ENCODE results near the gene MVB12B. TPM values are rescaled to one million over a fixed set of nuclear protein-coding genes. Genes with fewer than 3 reads are reported as not detected.

Gene MVB12B
- total RNA-seq, 1 donor from 2014 or later, result 12.8 TPM

- H3K4me3 ChIP-seq (ENCODE audit: insufficient read depth, low read depth, low read length), result no peak overlapping the region
- no peaks in the 10 kb centered on the region for H3K36me3 ChIP-seq (ENCODE audit: insufficient read depth, low read length)
- no peak for DNase-seq (ENCODE audit: low read depth)
- H3K4me2 ChIP-seq (ENCODE audit: low read length), result no peak overlapping the region
- no peaks in the 10 kb centered on the region for H3K79me2 ChIP-seq (ENCODE audit: insufficient read depth, low read length)
- no peak overlapping the region for H3K9ac ChIP-seq (ENCODE audit: low read length)
- no peaks in the 10 kb centered on the region for H3K9me3 Mint-ChIP-seq (ENCODE audit: unreplicated experiment)
- TF ChIP-seq CTCF (IDR thresholded peaks at IDR 0.05; ENCODE audit: insufficient read depth, low read depth, low read length) (no peak), EZH2 (IDR thresholded peaks at IDR 0.05; ENCODE audit: insufficient read depth, low read length) (no peak)
- H3K27ac ChIP-seq (ENCODE audit: low read depth, low read length), result no peak overlapping the region
- no peaks in the 10 kb centered on the region for H4K20me1 ChIP-seq (ENCODE audit: insufficient read depth, low read length)
- H3K36me3 Mint-ChIP-seq (ENCODE audit: low read depth, unreplicated experiment), result peaks cover 12% of the 10 kb centered on the region
- no peak overlapping the region for H3K27ac Mint-ChIP-seq (ENCODE audit: unreplicated experiment)
- FAIRE-seq, result no peak
- no peak overlapping the region for H3K4me3 Mint-ChIP-seq (ENCODE audit: unreplicated experiment)
- H3K4me1 ChIP-seq (ENCODE audit: insufficient read depth, low read length), result peaks cover 15% of the 10 kb centered on the region
- no peaks in the 10 kb centered on the region for H3K27me3 ChIP-seq (ENCODE audit: insufficient read depth, low read length)
- no peaks in the 10 kb centered on the region for H3K27me3 Mint-ChIP-seq (ENCODE audit: low read depth, unreplicated experiment)
- H2AFZ ChIP-seq (ENCODE audit: low read depth, low read length), result no peak overlapping the region
- H3K4me1 Mint-ChIP-seq (ENCODE audit: low read depth, unreplicated experiment), result peaks cover 14% of the 10 kb centered on the region
- H3K9me3 ChIP-seq (ENCODE audit: insufficient read depth, low read depth, low read length), result no peaks in the 10 kb centered on the region
Measured at GRCh38 chr9:126424511-126424910, 97.9 kb downstream of the MVB12B start.

- Mint-ChIP-seq H3K36me3 (ENCODE audit: low read depth, unreplicated experiment) (peaks cover 5% of the 10 kb centered on the region), H3K4me3 (ENCODE audit: unreplicated experiment) (no peak overlapping the region), H3K27me3 (ENCODE audit: low read depth, unreplicated experiment) (no peaks in the 10 kb centered on the region), H3K4me1 (ENCODE audit: low read depth, unreplicated experiment) (no peaks in the 10 kb centered on the region), H3K9me3 (ENCODE audit: unreplicated experiment) (no peaks in the 10 kb centered on the region), H3K27ac (ENCODE audit: unreplicated experiment) (no peak overlapping the region)
- H3K9me3 ChIP-seq (ENCODE audit: insufficient read depth, low read depth, low read length), result no peaks in the 10 kb centered on the region
- no peak overlapping the region for H3K27ac ChIP-seq (ENCODE audit: low read depth, low read length)
- no peak overlapping the region for H3K9ac ChIP-seq (ENCODE audit: low read length)
- H3K79me2 ChIP-seq (ENCODE audit: insufficient read depth, low read length), result no peaks in the 10 kb centered on the region
- no peak overlapping the region for H2AFZ ChIP-seq (ENCODE audit: low read depth, low read length)
- H3K27me3 ChIP-seq (ENCODE audit: insufficient read depth, low read length), result no peaks in the 10 kb centered on the region
- FAIRE-seq (no peak), DNase-seq (ENCODE audit: low read depth) (no peak)
- H3K4me2 ChIP-seq (ENCODE audit: low read length), result no peak overlapping the region
- TF ChIP-seq EZH2 (IDR thresholded peaks at IDR 0.05; ENCODE audit: insufficient read depth, low read length) (no peak), CTCF (IDR thresholded peaks at IDR 0.05; ENCODE audit: insufficient read depth, low read depth, low read length) (no peak)
- H3K4me1 ChIP-seq (ENCODE audit: insufficient read depth, low read length), result no peaks in the 10 kb centered on the region
- H3K36me3 ChIP-seq (ENCODE audit: insufficient read depth, low read length), result no peaks in the 10 kb centered on the region
- no peaks in the 10 kb centered on the region for H4K20me1 ChIP-seq (ENCODE audit: insufficient read depth, low read length)
- H3K4me3 ChIP-seq (ENCODE audit: insufficient read depth, low read depth, low read length), result no peak overlapping the region
Measured at GRCh38 chr9:126428534-126429175, 102.0 kb downstream of the MVB12B start.

GRCh38 chr9:126429190-126429589 is 102.6 kb downstream of the MVB12B start:
- Histone ChIP-seq H3K36me3 (ENCODE audit: insufficient read depth, low read length) (no peaks in the 10 kb centered on the region), H3K27me3 (ENCODE audit: insufficient read depth, low read length) (no peaks in the 10 kb centered on the region), H3K27ac (ENCODE audit: low read depth, low read length) (no peak overlapping the region), H3K79me2 (ENCODE audit: insufficient read depth, low read length) (no peaks in the 10 kb centered on the region), H4K20me1 (ENCODE audit: insufficient read depth, low read length) (no peaks in the 10 kb centered on the region), H3K4me3 (ENCODE audit: insufficient read depth, low read depth, low read length) (no peak overlapping the region), H3K9ac (ENCODE audit: low read length) (no peak overlapping the region), H2AFZ (ENCODE audit: low read depth, low read length) (no peak overlapping the region), H3K4me2 (ENCODE audit: low read length) (no peak overlapping the region), H3K4me1 (ENCODE audit: insufficient read depth, low read length) (no peaks in the 10 kb centered on the region), H3K9me3 (ENCODE audit: insufficient read depth, low read depth, low read length) (no peaks in the 10 kb centered on the region)
- Mint-ChIP-seq H3K36me3 (ENCODE audit: low read depth, unreplicated experiment) (no peaks in the 10 kb centered on the region), H3K4me1 (ENCODE audit: low read depth, unreplicated experiment) (no peaks in the 10 kb centered on the region), H3K4me3 (ENCODE audit: unreplicated experiment) (no peak overlapping the region), H3K27me3 (ENCODE audit: low read depth, unreplicated experiment) (no peaks in the 10 kb centered on the region), H3K9me3 (ENCODE audit: unreplicated experiment) (no peaks in the 10 kb centered on the region), H3K27ac (ENCODE audit: unreplicated experiment) (no peak overlapping the region)
- DNase-seq (ENCODE audit: low read depth), result no peak
- FAIRE-seq, result no peak
- TF ChIP-seq CTCF (IDR thresholded peaks at IDR 0.05; ENCODE audit: insufficient read depth, low read depth, low read length) (no peak), EZH2 (IDR thresholded peaks at IDR 0.05; ENCODE audit: insufficient read depth, low read length) (no peak)

Data from astrocyte (in vitro differentiated cells and primary cell).